ENCODE results near the gene LMTK3.
"Not testable (repeated sequence)": the region's sequence is repeated elsewhere in the genome, so short reads cannot be mapped to it uniquely, and the experiment has no call there.

Gene LMTK3

DNA sequence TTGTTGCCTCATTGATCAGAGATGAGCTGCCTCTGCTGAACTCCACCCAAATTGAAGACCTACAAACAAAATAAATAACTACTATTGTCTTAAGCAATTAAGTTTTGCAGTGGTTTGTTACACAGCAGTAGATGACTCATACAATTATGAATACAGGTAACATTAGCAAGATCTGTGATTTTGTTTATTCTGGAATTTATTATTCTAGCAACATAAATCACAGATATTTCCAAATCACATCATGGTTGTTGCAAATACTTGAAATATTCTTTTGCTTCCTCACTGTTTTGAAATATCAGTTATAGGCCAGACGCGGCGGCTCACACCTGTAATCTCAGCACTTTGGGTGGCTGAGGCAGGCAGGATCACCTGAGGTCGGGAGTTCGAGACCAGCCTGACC is 13.1 kb upstream of the LMTK3 start:
- TF ChIP-seq, protein P1, sequence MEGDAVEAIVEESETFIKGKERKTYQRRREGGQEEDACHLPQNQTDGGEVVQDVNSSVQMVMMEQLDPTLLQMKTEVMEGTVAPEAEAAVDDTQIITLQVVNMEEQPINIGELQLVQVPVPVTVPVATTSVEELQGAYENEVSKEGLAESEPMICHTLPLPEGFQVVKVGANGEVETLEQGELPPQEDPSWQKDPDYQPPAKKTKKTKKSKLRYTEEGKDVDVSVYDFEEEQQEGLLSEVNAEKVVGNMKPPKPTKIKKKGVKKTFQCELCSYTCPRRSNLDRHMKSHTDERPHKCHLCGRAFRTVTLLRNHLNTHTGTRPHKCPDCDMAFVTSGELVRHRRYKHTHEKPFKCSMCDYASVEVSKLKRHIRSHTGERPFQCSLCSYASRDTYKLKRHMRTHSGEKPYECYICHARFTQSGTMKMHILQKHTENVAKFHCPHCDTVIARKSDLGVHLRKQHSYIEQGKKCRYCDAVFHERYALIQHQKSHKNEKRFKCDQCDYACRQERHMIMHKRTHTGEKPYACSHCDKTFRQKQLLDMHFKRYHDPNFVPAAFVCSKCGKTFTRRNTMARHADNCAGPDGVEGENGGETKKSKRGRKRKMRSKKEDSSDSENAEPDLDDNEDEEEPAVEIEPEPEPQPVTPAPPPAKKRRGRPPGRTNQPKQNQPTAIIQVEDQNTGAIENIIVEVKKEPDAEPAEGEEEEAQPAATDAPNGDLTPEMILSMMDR (IDR thresholded peaks at IDR 0.05; ENCODE audit: insufficient read depth, low read depth, low read length, missing control alignments) = no peak
- no peak overlapping the region for H3K4me3 ChIP-seq (ENCODE audit: low read length)
- no peak for DNase-seq (ENCODE audit: low read depth)

DNA sequence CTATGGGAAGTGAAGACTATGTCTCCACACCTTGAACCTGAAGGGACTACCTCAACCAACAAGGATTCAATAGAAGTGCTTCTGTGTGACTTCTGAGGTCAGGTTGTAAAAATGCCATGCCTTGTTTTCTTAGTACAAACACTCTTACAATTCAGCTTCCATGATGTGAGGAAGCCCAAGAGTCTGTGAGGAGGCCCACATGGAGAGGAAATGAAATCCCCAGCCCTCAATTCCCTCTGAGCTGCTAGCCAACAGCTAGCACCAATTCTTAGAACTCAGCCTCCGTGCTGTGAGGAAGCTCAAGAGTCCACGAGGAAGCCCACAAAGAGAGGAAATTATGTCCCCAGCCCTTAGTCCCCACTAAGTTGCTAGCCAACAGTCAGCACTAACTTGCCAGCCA is 12.6 kb upstream of the LMTK3 start:
- no peak for DNase-seq (ENCODE audit: low read depth)
- TF ChIP-seq, protein P1 (IDR thresholded peaks at IDR 0.05; ENCODE audit: insufficient read depth, low read depth, low read length, missing control alignments) = no peak

DNA sequence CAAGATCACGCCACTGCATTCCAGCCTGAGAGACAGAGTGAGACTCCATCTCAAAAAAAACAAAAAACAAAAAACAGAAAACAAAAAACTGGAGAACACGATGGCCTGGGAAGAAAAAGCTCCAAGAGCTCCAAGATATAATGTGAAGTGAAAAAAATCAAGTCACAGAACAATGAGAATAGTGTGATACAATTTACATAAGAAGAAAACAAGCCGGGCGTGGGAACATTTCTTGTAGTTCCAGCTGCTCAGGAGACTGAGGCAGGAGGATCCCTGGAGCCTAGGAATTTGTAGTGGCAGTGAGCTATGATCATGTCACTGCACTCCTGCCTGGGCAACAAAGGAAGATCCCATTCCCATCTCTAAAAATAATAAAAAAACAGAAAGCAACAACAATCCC is 8.5 kb upstream of the LMTK3 start:
- DNase-seq (ENCODE audit: low read depth) = no peak
- TF ChIP-seq, protein P1 (IDR thresholded peaks at IDR 0.05; ENCODE audit: insufficient read depth, low read depth, low read length, missing control alignments) = no peak
- no peak overlapping the region for H3K4me3 ChIP-seq (ENCODE audit: low read length)

More for the DNA sequence above, 12.6 kb upstream of the LMTK3 start:
- H3K4me3 ChIP-seq (ENCODE audit: low read length) = no peak overlapping the region

DNA sequence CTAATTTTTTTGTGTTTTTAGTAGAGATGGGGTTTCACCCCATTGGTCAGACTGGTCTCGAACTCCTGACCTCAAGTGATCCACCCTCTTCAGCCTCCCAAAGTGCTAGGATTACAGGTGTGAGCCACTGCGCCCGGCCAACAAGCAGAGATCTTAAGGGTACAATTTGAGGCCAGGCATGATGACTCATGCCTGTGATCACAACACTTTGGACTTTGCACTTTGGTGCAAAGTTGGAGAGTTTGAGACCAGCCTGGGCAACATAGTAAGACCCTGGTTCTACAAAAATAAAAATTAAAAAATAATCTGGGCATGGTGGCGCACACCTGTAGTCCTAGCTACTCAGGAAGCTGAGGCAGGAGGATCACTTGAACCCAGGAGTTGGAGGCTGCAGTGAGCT is 7.8 kb upstream of the LMTK3 start:
- H3K4me3 ChIP-seq (ENCODE audit: low read length); DNase-seq (ENCODE audit: low read depth): not testable (repeated sequence)

DNA sequence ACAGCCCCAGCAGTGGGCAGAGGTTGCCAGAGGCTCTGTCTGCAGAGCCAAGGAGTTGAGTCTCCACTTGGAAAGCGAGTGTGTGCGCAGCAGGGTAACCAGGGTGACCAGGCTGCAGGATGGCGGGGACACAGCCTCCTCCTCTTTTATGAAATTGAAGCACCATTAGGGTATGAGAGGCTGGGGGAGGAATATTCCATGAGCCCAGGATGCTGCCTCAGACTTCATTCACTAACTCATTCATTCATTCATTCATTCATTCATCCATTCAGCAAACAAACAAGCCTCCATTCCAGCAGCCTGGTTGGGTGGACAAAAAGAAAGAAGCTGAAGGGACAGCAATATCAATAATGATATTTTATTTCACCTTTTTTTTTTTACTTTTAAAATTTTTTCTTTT is 6.6 kb upstream of the LMTK3 start:
- TF ChIP-seq, protein P1 (IDR thresholded peaks at IDR 0.05; ENCODE audit: insufficient read depth, low read depth, low read length, missing control alignments) = no peak
- DNase-seq (ENCODE audit: low read depth) = no peak
- H3K4me3 ChIP-seq (ENCODE audit: low read length) = no peak overlapping the region

DNA sequence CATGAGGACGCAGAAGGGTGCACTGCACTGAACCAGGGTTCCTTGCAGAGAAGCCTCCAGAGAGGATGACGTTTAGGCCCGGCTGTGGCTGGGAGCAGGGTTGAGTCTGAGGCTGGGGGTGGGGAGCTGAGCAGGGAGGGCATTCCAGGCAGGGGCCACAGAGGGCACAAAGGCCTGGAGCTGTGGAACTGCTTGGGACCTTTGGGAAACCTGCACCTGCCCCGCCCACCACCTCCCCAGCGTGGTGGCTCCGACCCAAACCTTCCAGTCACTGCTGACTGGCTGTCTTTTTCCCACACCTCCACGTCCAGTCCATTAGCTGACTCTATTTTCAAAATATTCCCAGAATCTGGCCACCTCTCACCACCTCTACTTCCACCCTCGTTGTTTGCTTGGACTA is 4.9 kb upstream of the LMTK3 start:
- no peak for DNase-seq (ENCODE audit: low read depth)
- TF ChIP-seq, protein P1 (IDR thresholded peaks at IDR 0.05; ENCODE audit: insufficient read depth, low read depth, low read length, missing control alignments) = no peak
- no peak overlapping the region for H3K4me3 ChIP-seq (ENCODE audit: low read length)

DNA sequence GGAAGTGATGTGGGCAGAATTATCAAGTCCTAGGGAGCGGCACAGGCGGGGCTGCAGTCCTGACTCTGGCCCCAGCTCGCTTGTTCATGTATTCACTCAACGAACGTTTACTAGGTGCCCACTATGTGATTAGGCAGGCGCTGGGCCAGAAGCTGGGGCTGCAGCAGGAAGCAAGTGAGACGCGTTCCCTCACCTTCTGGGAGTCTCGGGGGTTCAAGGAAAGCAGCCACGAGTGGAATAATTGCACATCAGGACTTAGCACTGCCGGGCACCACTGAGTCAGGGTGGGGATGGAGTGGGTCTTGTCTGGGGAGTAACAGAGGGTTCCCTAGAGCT is 2.5 kb upstream of the LMTK3 start:
- TF ChIP-seq, protein P1 (IDR thresholded peaks at IDR 0.05; ENCODE audit: insufficient read depth, low read depth, low read length, missing control alignments) = no peak

More for the DNA sequence above, 2.5 kb upstream of the LMTK3 start:
- DNase-seq (ENCODE audit: low read depth) = no peak
- no peak overlapping the region for H3K4me3 ChIP-seq (ENCODE audit: low read length)
